PFSK-1 (cell line): ENCODE data around the gene CEACAM19.

Source experiments
- POLR2AphosphoS5 ChIP-seq: IDR thresholded peaks from 2 replicates; pipeline ENCODE4 v1.6.1; 2012; ENCODE audit warnings: low read depth, mild to moderate bottlenecking, control low read depth, low read length, moderate library complexity
- TAF1 ChIP-seq: IDR thresholded peaks from 2 replicates; pipeline ENCODE4 v1.6.1; 2012; ENCODE audit warnings: low read length, control low read depth, borderline replicate concordance; ENCODE audit not compliant: insufficient read depth

- no peak for TF ChIP-seq TAF1
- TF ChIP-seq POLR2AphosphoS5: no peak
These were observed 49.7 kb downstream of the CEACAM19 start for GRCh38 chr19:44720945-44721344.
